GM18858 (cell line): ENCODE data around the gene GOLT1A.

Experiments
- ATAC-seq: cut with Tn5 transposase; IDR thresholded peaks from one replicate; pipeline ENCODE4 v1.9.1; 2021; ENCODE audit not compliant: unreplicated experiment

GOLT1A gene

DNA sequence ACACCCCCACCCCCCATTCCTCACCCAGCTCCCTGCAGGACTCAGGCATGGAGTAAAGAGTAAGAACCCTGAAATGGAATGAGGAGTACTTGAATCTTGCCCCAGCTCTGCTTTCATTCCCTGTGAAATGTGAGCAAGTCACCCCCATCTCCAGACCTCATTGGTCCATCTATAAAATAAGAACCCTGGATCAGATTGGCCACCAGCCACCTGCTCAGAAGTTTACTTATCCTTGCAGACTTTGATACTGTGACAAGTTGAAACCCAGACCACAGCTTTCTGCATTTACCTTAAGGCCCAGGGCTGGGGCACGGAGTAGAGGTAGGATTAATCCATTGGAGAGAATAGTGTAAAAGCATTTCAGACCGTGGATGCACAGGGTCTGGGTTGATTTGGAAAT is 19.7 kb downstream of the GOLT1A start:
- no peak for ATAC-seq

- no peak for ATAC-seq
Observed at GRCh38 chr1:204192589-204193352, 21.0 kb downstream of the GOLT1A start.

- no peak for ATAC-seq
Observed at GRCh38 chr1:204192046-204192445, 21.7 kb downstream of the GOLT1A start.

DNA sequence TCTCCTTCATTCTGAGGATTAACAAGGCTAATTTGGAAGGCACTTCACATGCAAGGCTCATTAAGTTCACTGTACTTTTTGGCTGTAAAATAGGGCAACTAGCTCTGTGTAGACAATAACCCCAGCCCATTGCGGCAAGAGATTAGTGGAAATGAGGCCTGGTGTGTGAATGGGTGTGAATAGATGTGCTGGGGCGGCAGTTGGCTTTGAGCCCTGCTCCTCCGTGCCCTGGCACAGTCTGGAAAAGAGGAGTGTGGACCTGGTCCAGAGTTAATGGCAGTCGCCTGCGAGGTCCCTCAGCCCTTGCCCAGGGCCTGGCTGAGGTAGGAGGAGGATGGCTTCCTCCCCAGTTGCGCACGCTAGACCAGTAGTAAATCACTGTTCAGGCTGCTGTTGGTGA is 22.3 kb downstream of the GOLT1A start:
- ATAC-seq, result no peak

GRCh38 chr1:204190212-204191211 is 23.3 kb downstream of the GOLT1A start:
- ATAC-seq, result no peak

GRCh38 chr1:204188959-204189639 is 24.7 kb downstream of the GOLT1A start:
- ATAC-seq, result no peak

GRCh38 chr1:204186597-204186996 is 27.2 kb downstream of the GOLT1A start:
- ATAC-seq, result no peak

DNA sequence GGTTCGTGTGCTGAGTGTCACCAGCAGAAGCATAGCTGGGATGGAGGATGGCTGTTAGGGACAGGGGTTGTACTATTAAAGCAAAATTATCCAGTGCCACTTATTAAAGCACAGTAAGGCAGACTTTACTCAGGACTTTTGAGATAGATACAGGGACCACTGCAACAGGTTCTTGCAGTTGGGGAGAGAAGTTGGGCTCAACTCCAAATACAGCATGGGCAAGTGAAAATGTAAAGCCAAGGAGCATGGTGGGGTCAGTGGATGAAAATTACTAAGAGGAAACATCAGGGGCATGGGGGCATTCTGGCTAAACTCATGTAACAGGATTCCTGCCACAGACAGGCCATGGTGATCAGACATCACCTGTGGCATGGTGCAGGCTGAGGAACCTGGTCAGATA is 32.7 kb downstream of the GOLT1A start:
- ATAC-seq, result no peak

DNA sequence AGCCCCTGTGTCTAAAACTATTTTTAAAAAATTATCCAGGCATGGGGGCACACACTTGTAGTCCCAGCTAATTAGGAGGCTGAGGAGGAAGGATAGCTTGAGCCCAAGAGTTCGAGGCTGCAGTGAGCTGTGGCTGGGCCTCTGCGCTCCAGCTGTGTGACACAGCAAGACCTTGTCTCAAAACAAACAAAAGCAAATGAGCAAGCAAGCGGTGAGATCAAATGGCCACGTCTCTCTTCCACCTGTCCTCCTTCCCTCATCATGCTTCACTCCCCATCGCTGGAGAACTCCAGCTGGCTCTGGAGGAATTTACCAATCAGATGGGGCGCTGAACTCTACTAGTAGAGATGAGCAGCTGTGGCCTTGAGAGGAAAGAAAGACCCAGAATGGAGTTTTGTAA is 33.7 kb downstream of the GOLT1A start:
- no peak for ATAC-seq

DNA sequence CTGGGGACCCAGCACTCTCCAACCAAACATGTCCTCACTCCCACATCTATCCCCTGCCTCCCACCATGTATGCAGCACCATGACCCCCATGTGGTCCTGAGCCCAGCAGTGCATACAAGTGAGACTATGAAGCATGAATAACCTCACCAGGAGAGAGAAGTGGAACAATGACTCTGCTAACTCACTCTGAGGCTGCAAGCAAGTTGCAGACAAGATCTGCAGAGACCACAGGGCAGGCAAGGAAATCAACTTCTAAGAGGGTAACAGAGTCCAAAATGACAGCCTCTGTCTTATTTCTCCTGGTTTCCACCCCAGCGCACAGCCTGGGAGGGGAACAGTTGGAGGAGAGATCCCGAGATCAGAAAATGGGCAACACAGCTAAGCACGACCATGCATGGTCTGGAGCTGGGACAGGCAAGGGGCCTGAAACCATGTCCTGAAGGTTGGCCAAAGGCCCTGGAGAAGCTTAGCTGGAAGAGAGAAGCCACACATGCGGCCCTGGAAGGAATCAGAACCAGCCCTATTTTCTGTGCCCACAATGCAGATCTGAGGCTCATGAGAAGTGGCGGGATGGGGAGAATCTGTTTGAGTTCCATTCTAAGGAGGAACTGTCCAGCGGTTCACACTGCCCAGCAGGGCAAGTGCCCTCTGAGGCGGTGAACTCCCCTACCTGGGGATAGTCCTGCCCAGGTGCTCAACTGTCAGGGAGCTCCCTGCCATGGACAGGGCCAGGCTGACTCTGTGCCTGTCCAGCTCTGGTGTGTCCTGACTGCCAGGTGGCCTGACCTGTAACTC is 35.1 kb downstream of the GOLT1A start:
- ATAC-seq, result no peak

DNA sequence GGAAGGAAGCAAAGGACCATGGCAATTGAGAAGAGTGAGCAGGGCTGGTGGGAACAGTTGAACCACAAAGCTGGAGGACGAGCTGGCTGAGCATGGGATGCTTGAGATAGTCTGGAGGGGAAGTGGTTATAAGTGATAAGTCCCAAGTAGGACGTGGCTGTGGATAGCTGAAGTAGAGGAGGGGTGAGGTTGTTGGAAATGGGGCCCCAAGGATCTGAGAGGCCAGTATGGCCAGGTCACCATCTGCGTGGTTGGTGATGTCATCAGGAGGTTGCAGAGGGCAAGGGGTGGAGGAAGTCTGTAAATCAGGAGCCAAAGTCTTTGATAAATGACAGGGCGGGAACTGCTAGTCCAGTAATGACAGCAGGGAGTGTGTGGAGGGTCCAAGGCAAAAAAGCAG is 36.7 kb downstream of the GOLT1A start:
- no peak for ATAC-seq

DNA sequence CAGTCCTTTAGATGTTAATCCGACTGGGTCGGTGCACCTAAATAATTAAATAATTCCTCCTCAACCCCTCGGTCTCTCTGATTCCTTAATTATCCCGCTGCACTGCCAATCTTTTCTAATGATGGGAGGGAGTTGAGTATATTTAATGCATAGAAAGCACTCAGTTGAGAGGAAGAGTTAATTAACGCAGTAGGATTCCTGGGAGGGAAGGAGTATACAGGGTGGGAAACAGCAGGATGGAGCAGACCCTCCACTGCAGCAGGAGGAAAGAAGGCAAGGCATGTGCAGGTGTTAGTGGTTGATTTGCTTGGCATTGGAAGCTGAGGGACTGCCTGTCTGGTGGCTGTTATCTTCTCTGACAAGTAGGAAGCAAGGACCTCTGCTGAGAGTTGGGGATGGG is 37.7 kb downstream of the GOLT1A start:
- ATAC-seq, result no peak

DNA sequence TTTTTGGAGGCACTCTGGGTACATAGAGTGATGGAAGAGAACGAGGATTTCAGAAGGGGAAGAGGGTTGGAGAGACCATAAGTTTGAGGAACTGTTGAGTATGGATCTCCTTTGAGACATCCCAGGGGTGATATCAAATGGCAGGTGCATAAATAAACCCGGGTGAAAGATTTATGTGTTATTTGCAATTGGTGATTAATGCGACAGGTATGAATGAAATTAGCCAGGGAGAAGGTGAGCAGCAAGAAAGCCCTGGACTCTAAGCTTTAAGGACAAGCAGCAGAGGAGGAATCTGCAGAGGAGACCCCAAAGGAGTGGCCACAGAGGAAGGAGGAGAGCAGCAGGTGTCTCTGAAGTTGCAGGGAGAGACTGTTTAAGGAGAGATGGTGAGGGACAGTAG is 38.8 kb downstream of the GOLT1A start:
- no peak for ATAC-seq

DNA sequence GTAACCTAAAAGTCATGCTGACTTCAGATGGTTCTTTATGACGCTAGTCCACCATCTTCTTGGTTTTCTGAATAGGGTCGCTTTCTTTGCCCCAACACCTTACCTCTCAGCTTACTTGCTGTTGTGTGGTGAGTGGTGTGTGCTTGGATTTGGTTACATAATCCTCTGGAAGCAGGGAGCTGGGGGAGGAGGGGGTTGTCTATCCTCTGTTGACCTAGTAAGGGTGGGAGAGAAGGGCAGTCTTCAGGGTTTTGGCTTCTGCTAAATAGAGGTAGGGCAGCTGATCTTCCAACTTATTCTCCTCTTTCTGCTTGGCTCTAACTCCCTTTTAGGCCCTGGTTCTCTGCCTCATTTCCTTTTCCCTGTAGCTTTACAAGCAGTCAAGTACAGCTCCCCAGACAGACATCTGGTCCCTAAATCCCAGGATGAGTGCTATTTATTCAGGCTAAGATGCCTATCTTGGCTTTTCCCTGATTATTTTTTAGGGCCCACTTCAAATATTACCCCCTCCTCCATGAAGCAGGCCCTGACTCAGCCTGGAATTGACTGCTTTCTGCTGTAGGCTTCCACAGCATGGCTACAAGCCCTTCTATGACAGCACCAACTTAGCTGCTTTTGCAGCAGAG is 41.3 kb downstream of the GOLT1A start:
- no peak for ATAC-seq

DNA sequence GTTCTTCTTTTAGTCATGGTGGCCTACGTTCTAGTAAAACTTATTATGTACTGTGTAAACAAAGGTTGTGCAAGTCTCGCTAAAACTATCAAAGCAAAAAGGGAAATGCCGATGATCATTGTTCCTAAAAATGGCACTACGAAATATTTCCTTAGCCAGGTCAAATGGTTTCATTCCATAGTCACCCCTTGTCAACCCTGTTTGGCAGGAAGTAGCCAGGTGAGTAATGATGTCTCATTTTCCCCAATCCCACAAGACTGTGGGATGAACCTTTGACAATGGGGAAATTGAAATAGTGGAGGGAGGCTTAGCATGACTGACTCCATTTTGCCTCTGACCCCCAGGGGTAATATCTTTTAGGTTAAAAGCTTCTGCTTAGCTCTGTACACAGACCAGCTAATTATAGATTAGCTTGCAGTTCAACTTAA is 42.0 kb downstream of the GOLT1A start:
- no peak for ATAC-seq

GRCh38 chr1:204170494-204171155 is 43.2 kb downstream of the GOLT1A start:
- no peak for ATAC-seq

DNA sequence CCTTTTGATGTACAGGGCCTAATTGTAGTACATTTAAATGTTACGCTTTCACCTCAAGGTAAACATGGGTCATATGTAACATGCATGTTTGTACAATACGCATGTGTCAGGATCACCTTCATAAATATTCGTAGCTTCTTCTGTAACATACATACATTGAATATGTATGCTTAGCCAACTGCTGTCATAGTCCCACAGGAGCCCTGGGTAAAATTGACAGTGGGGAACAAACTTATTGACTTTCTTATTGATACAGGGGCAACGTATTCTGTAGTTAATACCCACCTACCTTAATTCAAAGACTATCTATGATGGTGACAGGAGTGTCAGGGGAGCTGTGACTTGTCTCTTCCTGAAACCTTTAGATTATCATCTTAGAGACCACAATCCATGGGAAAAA is 43.9 kb downstream of the GOLT1A start:
- ATAC-seq, result no peak

GRCh38 chr1:204167730-204168129 is 46.1 kb downstream of the GOLT1A start:
- ATAC-seq, result no peak

DNA sequence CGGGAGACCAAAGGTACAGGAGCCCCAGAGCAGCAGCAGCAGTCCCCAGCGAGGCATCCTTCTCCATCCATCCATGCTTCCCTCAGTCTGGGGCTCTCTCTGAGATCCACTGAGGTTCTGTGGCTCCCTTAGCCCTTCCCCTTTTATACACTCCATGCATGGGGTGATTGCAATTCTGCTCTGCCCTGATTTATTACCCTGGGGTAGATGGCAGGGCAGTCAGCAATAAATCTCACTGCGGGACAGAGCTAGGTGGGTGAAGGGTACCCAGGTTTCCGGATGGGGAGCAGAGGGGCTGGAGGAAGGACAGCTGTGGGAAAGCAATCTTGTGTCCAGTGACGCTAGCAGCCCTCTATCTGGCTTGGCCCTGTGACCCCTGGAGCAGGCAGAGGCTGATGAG is 47.6 kb downstream of the GOLT1A start, which contains the start of gene REN:
TSS of gene REN (minus strand) at position 119 of the 400 bp plus-strand sequence. CDS start at position 75, 44 bp downstream.
- no peak for ATAC-seq
